B cell (primary cell): Measurements from ENCODE around the gene TMOD2. TPM values are rescaled to one million over a fixed set of nuclear protein-coding genes. Genes with fewer than 3 reads are reported as not detected.
A peak's percentile ranks its signal among the peaks of the same experiment; 100 is the strongest.

Experiments used
- ATAC-seq: fragments of 200-7000 bp; cut with Tn5 transposase; one replicate; pipeline ENCODE4 v1.10.0; 2021; ENCODE audit warnings: low read depth, mild to moderate bottlenecking, moderate number of reproducible peaks, moderate library complexity
- CTCF ChIA-PET: fragments of 350-600 bp; sonication (Branson Sonifier 250); formaldehyde crosslinking; loops from one replicate; lab custom pipeline; 2021; ENCODE audit warnings: antibody characterized with exemption, inconsistent platforms; lab: Charles Lee
- POLR2A ChIA-PET: fragments of 350-600 bp; sonication (Branson Sonifier 250); formaldehyde crosslinking; loops from one replicate; lab custom pipeline; 2021; ENCODE audit warnings: antibody characterized with exemption; lab: Charles Lee
- DNase-seq: peaks from one replicate; pipeline ENCODE4 v3.0.0; 2013
- H2AFZ ChIP-seq: 2 replicates; pipeline ENCODE4 v1.6.1; 2012; ENCODE audit warnings: mild to moderate bottlenecking, low read depth, low read length; ENCODE audit not compliant: insufficient read depth, poor library complexity, severe bottlenecking
- H3K27ac ChIP-seq, 2 donors: 1 replicate in 1 of 2; 2 replicates in 1 of 2; pipeline ENCODE4 v1.5.1; 2012 to 2013; ENCODE audit warnings: low read length in 2 of 2, mild to moderate bottlenecking in 2 of 2, moderate library complexity in 1 of 2
- H3K27me3 ChIP-seq, 4 experiments: fragments of 200-600 bp in 1 of 4; sonication (generic) in 1 of 4; replicated peaks in 1 of 4; 1 replicate in 2 of 4; 2 replicates in 2 of 4; pipeline versions ENCODE4 v1.6.1 to v1.7.0; 2013 to 2016; ENCODE audit warnings: low read length in 3 of 4, mild to moderate bottlenecking in 2 of 4, mixed read lengths in 1 of 4, moderate library complexity in 1 of 4; ENCODE audit not compliant: insufficient read depth in 4 of 4, control insufficient read depth in 3 of 4; ENCODE audit errors: control extremely low read depth in 1 of 4
- H3K36me3 ChIP-seq, 2 experiments: replicated peaks in 1 of 2; 1 replicate in 1 of 2; 2 replicates in 1 of 2; pipeline versions ENCODE4 v1.6.1 to v1.7.1; 2013; ENCODE audit warnings: low read length in 1 of 2; ENCODE audit not compliant: insufficient read depth in 2 of 2, control insufficient read depth in 1 of 2; ENCODE audit errors: control extremely low read depth in 1 of 2, extremely low read depth in 1 of 2
- H3K4me1 ChIP-seq, 2 donors: fragments of 200-600 bp in 1 of 2; sonication (generic) in 1 of 2; 1 replicate in 1 of 2; 2 replicates in 1 of 2; pipeline versions ENCODE4 v1.5.1 to v1.6.1; 2013 to 2017; ENCODE audit warnings: low read length in 2 of 2; ENCODE audit not compliant: control insufficient read depth in 2 of 2, insufficient read depth in 2 of 2
- H3K4me2 ChIP-seq: replicated peaks from 2 replicates; pipeline ENCODE3; 2012; ENCODE audit warnings: mild to moderate bottlenecking, low read depth, low read length; ENCODE audit not compliant: poor library complexity, severe bottlenecking
- H3K4me3 ChIP-seq, 5 experiments: fragments of 200-600 bp in 1 of 5; sonication (generic) in 1 of 5; 1 replicate in 3 of 5; 2 replicates in 2 of 5; pipeline versions ENCODE4 v1.5.1 to v1.7.0; 2011 to 2016; ENCODE audit warnings: low read length in 4 of 5, mild to moderate bottlenecking in 4 of 5, low read depth in 2 of 5, control low read depth in 1 of 5, moderate library complexity in 1 of 5; ENCODE audit not compliant: insufficient read depth in 1 of 5; ENCODE audit errors: control extremely low read depth in 1 of 5, extremely low read depth in 1 of 5
- H3K79me2 ChIP-seq: fragments of 200-600 bp; sonication (generic); one replicate; pipeline ENCODE4 v1.6.0; 2016; ENCODE audit warnings: low read length; ENCODE audit not compliant: control insufficient read depth, insufficient read depth
- H3K9ac ChIP-seq: fragments of 200-600 bp; sonication (generic); 2 replicates; pipeline ENCODE4 v1.6.1; 2017; ENCODE audit warnings: mild to moderate bottlenecking, low read length, moderate library complexity
- H3K9me3 ChIP-seq, 3 donors: one replicate each; pipeline versions ENCODE4 v1.6.1 to v1.7.1; 2013; ENCODE audit warnings: low read length in 2 of 3; ENCODE audit not compliant: control insufficient read depth in 2 of 3, insufficient read depth in 1 of 3; ENCODE audit errors: control extremely low read depth in 1 of 3
- H4K20me1 ChIP-seq: 2 replicates; pipeline ENCODE4 v1.6.0; 2012; ENCODE audit warnings: mild to moderate bottlenecking, low read length; ENCODE audit not compliant: insufficient read depth, control insufficient read depth, poor library complexity, severe bottlenecking
- H3K27ac Mint-ChIP-seq: one replicate; pipeline ENCODE4 v1.8.0; 2021; ENCODE audit warnings: mixed read lengths
- H3K27me3 Mint-ChIP-seq: one replicate; pipeline ENCODE4 v1.8.0; 2021; ENCODE audit warnings: mixed read lengths
- H3K4me1 Mint-ChIP-seq: one replicate; pipeline ENCODE4 v1.8.0; 2021; ENCODE audit warnings: mixed read lengths
- H3K4me3 Mint-ChIP-seq: one replicate; pipeline ENCODE4 v1.8.0; 2021; ENCODE audit warnings: mixed read lengths
- H3K9me3 Mint-ChIP-seq: one replicate; pipeline ENCODE4 v1.8.0; 2022; ENCODE audit warnings: mixed read lengths; ENCODE audit not compliant: insufficient read depth
- CTCF ChIP-seq: fragments of 200-600 bp; IDR thresholded peaks from one replicate; pipeline ENCODE4 v1.8.0; 2022; ENCODE audit warnings: antibody characterized with exemption, mild to moderate bottlenecking
- EZH2 ChIP-seq: IDR thresholded peaks from 2 replicates; pipeline ENCODE4 v1.6.1; 2012; ENCODE audit warnings: borderline replicate concordance, low read depth, mild to moderate bottlenecking, moderate library complexity, low read length; ENCODE audit not compliant: insufficient read depth, poor library complexity, severe bottlenecking
- WGBS: methylation state at CpG from one replicate; pipeline ENCODE4 v1.1.5; 2013; ENCODE audit warnings: missing lambda C conversion rate; ENCODE audit not compliant: insufficient coverage; 5-methylcytosine and 5-hydroxymethylcytosine counted together
- intact Hi-C: fragments of 100-400 bp; cut with micrococcal nuclease; formaldehyde crosslinking; loops from one replicate; pipeline ENCODE4 v1.10.0; 2022
- polyA plus RNA-seq: library from polyadenylated mRNA; depleted of rRNA; stranded (reverse); fragments of >200 nt; gene quantifications from 2 replicates; pipeline ENCODE4 v1.2.3, GENCODE V29; 2012
- total RNA-seq, 2 donors: library from RNA; stranded (reverse); fragments of 120-200 nt in 1 of 2; gene quantifications; 1 replicate in 1 of 2; 2 replicates in 1 of 2; pipeline versions ENCODE4 v1.2.3 to v1.2.4, GENCODE V29; 2013 to 2022

Gene TMOD2
- total and polyA plus RNA-seq, 2 donors (not counting 1 experiment from before 2014, with no cell fraction given): 5.7 to 25.9 TPM

- intact Hi-C loops: no loop called here
- peaks cover 23% of the 10 kb centered on the region for H3K4me1 Mint-ChIP-seq
These were observed 32.7 kb upstream of the TMOD2 start for GRCh38 chr15:51718746-51719145.

GRCh38 chr15:51720201-51720995 is 31.0 kb upstream of the TMOD2 start:
- peaks cover 32% of the 10 kb centered on the region for H3K79me2 ChIP-seq
- Mint-ChIP-seq H3K27ac (peak overlapping the region; percentile 47), H3K27me3 (no peaks in the 10 kb centered on the region), H3K9me3 (no peaks in the 10 kb centered on the region), H3K4me3 (no peak overlapping the region), H3K4me1 (peaks cover 36% of the 10 kb centered on the region)
- H4K20me1 ChIP-seq: peaks cover 9% of the 10 kb centered on the region
- TF ChIP-seq CTCF (no peak), EZH2 (no peak)
- H3K9me3 ChIP-seq: no peaks in the 10 kb centered on the region
- CTCF ChIA-PET: interaction anchor here (0.6 to 1.3 kb wide), 4 partner anchors 9 to 71 kb away, joined by 3 to 5 read pairs (median 4); no protein-coding TSS in a partner anchor
- DNase-seq: no peak
- H3K4me3 ChIP-seq: no peak overlapping the region
- no peak overlapping the region for H3K9ac ChIP-seq
- H3K4me1 ChIP-seq: peaks cover 4 to 10% of the 10 kb centered on the region in 2 donors
- POLR2A ChIA-PET: interaction anchor here (1.2 kb wide), 1 partner anchor 12 kb away, joined by 4 read pairs; no protein-coding TSS in a partner anchor
- 84% methylated on average over 4 of the region's 8 CpGs for WGBS
- no peak overlapping the region for H3K4me2 ChIP-seq
- no peak overlapping the region for H3K27ac ChIP-seq
- ATAC-seq: no peak
- no peaks in the 10 kb centered on the region for H3K27me3 ChIP-seq
- no peak overlapping the region for H2AFZ ChIP-seq
- peaks cover 12 to 31% of the 10 kb centered on the region in 2 experiments for H3K36me3 ChIP-seq
- intact Hi-C loops: no loop called here

More at GRCh38 chr15:51718746-51719145, 32.7 kb upstream of the TMOD2 start:
- Mint-ChIP-seq H3K27me3 (no peaks in the 10 kb centered on the region), H3K4me3 (no peak overlapping the region), H3K27ac (peak overlapping the region; percentile 5), H3K9me3 (no peaks in the 10 kb centered on the region)
- Histone ChIP-seq H3K4me1 (peaks cover 0 to 4% of the 10 kb centered on the region in 2 donors), H4K20me1 (no peaks in the 10 kb centered on the region), H3K4me3 (no peak overlapping the region), H3K4me2 (no peak overlapping the region), H3K9me3 (no peaks in the 10 kb centered on the region), H3K27me3 (no peaks in the 10 kb centered on the region), H2AFZ (no peak overlapping the region), H3K27ac (peak overlapping the region in 1 of 2 donors; percentile 26), H3K9ac (no peak overlapping the region), H3K79me2 (peaks cover 17% of the 10 kb centered on the region), H3K36me3 (peaks cover 8 to 23% of the 10 kb centered on the region in 2 experiments)
- no peak for ATAC-seq
- DNase-seq: no peak
- no CpG with 5 or more reads among the region's 3 CpGs for WGBS
- ChIA-PET POLR2A (no interaction called here), CTCF (no interaction called here)
- TF ChIP-seq EZH2: no peak
